IMR-90 (cell line): ENCODE measurements around the gene ELFN2.

Source experiments
- BHLHE40 ChIP-seq: fragments of 150-350 bp; IDR thresholded peaks from 2 replicates; pipeline ENCODE4 v1.6.1; 2016; ENCODE audit warnings: mild to moderate bottlenecking, low read depth, low read length
- CHD1 ChIP-seq: IDR thresholded peaks from 2 replicates; pipeline ENCODE4 v1.6.1; 2012; ENCODE audit warnings: low read depth, low read length, improper control_type of control experiment
- MAFK ChIP-seq: IDR thresholded peaks from 2 replicates; pipeline ENCODE4 v1.6.1; 2012; ENCODE audit warnings: low read depth, low read length, improper control_type of control experiment
- MAZ ChIP-seq: IDR thresholded peaks from 2 replicates; pipeline ENCODE4 v1.6.1; 2012; ENCODE audit warnings: low read depth, mild to moderate bottlenecking, low read length, improper control_type of control experiment, moderate library complexity, borderline replicate concordance
- POLR2A ChIP-seq: IDR thresholded peaks from 2 replicates; pipeline ENCODE4 v1.6.1; 2012; ENCODE audit warnings: mild to moderate bottlenecking, low read depth, low read length
- RAD21 ChIP-seq: IDR thresholded peaks from 2 replicates; pipeline ENCODE4 v1.6.1; 2012; ENCODE audit warnings: low read length, improper control_type of control experiment
- RCOR1 ChIP-seq: IDR thresholded peaks from 2 replicates; pipeline ENCODE4 v1.6.1; 2012; ENCODE audit warnings: mild to moderate bottlenecking, low read length, improper control_type of control experiment; ENCODE audit not compliant: insufficient replicate concordance
- RFX5 ChIP-seq: IDR thresholded peaks from 2 replicates; pipeline ENCODE4 v1.8.0; 2012; ENCODE audit warnings: low read depth, mild to moderate bottlenecking, low read length, moderate library complexity
- SMC3 ChIP-seq: fragments of 150-350 bp; IDR thresholded peaks from 2 replicates; pipeline ENCODE4 v1.6.1; 2016; ENCODE audit warnings: low read depth, mild to moderate bottlenecking, antibody characterized with exemption, low read length, moderate library complexity
- TF ChIP-seq, protein P1 (sequence below): conservative IDR thresholded peaks from 2 replicates; pipeline ENCODE4 v1.5.1; 2012; ENCODE audit warnings: mild to moderate bottlenecking, low read depth, low read length, improper control_type of control experiment
- TF ChIP-seq, protein P2 (sequence below): fragments of 150-350 bp; IDR thresholded peaks from 2 replicates; pipeline ENCODE4 v1.6.1; 2017; ENCODE audit warnings: mild to moderate bottlenecking, antibody characterized with exemption, low read length, low read depth
- TF ChIP-seq, protein P3 (sequence below): fragments of 150-350 bp; IDR thresholded peaks from 2 replicates; pipeline ENCODE4 v1.6.1; 2016; ENCODE audit warnings: low read depth, mild to moderate bottlenecking, low read length, moderate library complexity, borderline replicate concordance

DNA sequence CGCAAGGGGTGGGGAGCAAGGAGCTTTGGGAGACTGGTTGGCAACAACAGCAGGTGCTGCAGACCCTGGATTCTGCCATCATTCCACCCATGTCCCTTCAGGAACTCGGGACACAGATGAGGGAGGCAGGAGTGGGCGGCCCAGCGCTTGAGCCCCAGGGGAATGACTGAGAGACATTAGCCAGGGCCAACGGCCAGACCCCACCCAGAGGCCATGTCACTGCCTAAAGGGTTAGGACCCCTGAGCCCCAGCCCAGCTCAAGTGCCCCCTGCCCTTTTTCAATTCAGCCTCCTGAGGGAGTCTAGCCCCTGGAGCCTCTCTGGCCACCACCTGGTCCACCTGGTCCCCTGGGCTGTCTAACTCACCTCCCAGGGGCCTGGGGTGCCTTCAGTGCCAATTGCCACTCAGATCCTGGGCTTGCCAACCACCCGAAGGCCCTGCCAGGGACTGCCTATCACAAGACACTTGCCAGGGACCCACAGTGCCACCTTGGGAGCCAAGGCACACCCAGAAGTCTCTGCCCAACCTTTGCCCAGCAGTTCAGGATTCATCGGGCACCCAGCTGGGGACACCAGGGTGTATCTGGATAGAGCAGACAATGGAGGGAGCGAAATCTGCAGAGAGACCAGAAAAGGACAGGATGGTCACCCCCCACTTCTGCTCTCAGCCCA, 42.3 kb upstream of the ELFN2 start:
- TF ChIP-seq, protein P1, sequence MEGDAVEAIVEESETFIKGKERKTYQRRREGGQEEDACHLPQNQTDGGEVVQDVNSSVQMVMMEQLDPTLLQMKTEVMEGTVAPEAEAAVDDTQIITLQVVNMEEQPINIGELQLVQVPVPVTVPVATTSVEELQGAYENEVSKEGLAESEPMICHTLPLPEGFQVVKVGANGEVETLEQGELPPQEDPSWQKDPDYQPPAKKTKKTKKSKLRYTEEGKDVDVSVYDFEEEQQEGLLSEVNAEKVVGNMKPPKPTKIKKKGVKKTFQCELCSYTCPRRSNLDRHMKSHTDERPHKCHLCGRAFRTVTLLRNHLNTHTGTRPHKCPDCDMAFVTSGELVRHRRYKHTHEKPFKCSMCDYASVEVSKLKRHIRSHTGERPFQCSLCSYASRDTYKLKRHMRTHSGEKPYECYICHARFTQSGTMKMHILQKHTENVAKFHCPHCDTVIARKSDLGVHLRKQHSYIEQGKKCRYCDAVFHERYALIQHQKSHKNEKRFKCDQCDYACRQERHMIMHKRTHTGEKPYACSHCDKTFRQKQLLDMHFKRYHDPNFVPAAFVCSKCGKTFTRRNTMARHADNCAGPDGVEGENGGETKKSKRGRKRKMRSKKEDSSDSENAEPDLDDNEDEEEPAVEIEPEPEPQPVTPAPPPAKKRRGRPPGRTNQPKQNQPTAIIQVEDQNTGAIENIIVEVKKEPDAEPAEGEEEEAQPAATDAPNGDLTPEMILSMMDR: no peak
- no peak for TF ChIP-seq MAZ
- no peak for TF ChIP-seq POLR2A
- no peak for TF ChIP-seq SMC3
- TF ChIP-seq BHLHE40: no peak
- TF ChIP-seq RCOR1: no peak
- TF ChIP-seq, protein P2, sequence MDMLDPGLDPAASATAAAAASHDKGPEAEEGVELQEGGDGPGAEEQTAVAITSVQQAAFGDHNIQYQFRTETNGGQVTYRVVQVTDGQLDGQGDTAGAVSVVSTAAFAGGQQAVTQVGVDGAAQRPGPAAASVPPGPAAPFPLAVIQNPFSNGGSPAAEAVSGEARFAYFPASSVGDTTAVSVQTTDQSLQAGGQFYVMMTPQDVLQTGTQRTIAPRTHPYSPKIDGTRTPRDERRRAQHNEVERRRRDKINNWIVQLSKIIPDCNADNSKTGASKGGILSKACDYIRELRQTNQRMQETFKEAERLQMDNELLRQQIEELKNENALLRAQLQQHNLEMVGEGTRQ: no peak
- TF ChIP-seq RFX5: no peak
- TF ChIP-seq, protein P3, sequence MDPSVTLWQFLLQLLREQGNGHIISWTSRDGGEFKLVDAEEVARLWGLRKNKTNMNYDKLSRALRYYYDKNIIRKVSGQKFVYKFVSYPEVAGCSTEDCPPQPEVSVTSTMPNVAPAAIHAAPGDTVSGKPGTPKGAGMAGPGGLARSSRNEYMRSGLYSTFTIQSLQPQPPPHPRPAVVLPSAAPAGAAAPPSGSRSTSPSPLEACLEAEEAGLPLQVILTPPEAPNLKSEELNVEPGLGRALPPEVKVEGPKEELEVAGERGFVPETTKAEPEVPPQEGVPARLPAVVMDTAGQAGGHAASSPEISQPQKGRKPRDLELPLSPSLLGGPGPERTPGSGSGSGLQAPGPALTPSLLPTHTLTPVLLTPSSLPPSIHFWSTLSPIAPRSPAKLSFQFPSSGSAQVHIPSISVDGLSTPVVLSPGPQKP: no peak
- TF ChIP-seq RAD21: no peak
- no peak for TF ChIP-seq MAFK
- TF ChIP-seq CHD1: no peak
